HepG2 (cell line): Measurements from ENCODE around the gene B3GALNT2. TPM values are rescaled to one million over a fixed set of nuclear protein-coding genes. Genes with fewer than 3 reads are reported as not detected.

Experiments
- ATAC-seq: fragments of 200-7000 bp; cut with Tn5 transposase; 3 replicates; pipeline ENCODE4 v1.9.1; 2020; ENCODE audit warnings: mild to moderate bottlenecking, moderate library complexity
- BruUV-seq: library from RNA; stranded (reverse); fragments of 400-500 nt; replicated peaks from 2 replicates; lab custom pipeline; 2021; lab: Mats Ljungman, UMichigan
- CTCF ChIA-PET: fragments of 300-600 bp; formaldehyde crosslinking; extraction: SDS; loops from one replicate; lab custom pipeline; 2021; ENCODE audit warnings: low total read pairs, inconsistent platforms, low intra/inter-chr PET ratio; lab: Yijun Ruan, JAX
- POLR2A ChIA-PET: fragments of 350-600 bp; sonication (Branson Sonifier 250); formaldehyde crosslinking; loops from one replicate; lab custom pipeline; 2020; ENCODE audit warnings: antibody characterized with exemption, inconsistent platforms; lab: Yijun Ruan, JAX
- DNase-seq: peaks from one replicate; pipeline ENCODE4 v3.0.0-alpha.2; 2015; ENCODE audit warnings: low spot score
- FAIRE-seq: peaks from 3 replicates; lab custom pipeline; 2011; peaks lifted over from hg19 to GRCh38; lab: Jason Lieb, UNC
- H2AFZ ChIP-seq: one replicate; pipeline ENCODE4 v1.6.1; 2011; ENCODE audit warnings: low read length, inconsistent platforms
- H3K27ac ChIP-seq: fragments of 300-600 bp; 3 replicates; pipeline ENCODE4 v1.8.0; 2011; ENCODE audit warnings: mixed run types, mild to moderate bottlenecking, mixed read lengths, low read length, inconsistent platforms; ENCODE audit not compliant: insufficient read depth; ENCODE audit errors: extremely low read length
- H3K27me3 ChIP-seq, 2 experiments: fragments of 200-600 bp in 1 of 2; 2 replicates in 1 of 2; 3 replicates in 1 of 2; pipeline versions ENCODE4 v1.6.0 to v1.8.0; 2011; ENCODE audit warnings: low read length in 2 of 2, mild to moderate bottlenecking in 2 of 2, moderate library complexity in 2 of 2, inconsistent platforms in 1 of 2; ENCODE audit not compliant: insufficient read depth in 2 of 2, control insufficient read depth in 1 of 2
- H3K36me3 ChIP-seq, 2 experiments: fragments of 200-600 bp in 1 of 2; replicated peaks in 1 of 2; 2 replicates in 1 of 2; 3 replicates in 1 of 2; pipeline versions ENCODE4 v1.5.1 to v1.8.0; 2011; ENCODE audit warnings: low read length in 2 of 2, inconsistent platforms in 1 of 2; ENCODE audit not compliant: insufficient read depth in 2 of 2, control insufficient read depth in 1 of 2
- H3K4me1 ChIP-seq: 2 replicates; pipeline ENCODE4 v1.5.1; 2012; ENCODE audit warnings: low read length, inconsistent platforms; ENCODE audit not compliant: insufficient read depth
- H3K4me2 ChIP-seq: 2 replicates; pipeline ENCODE4 v1.6.0; 2011; ENCODE audit warnings: low read depth, low read length, inconsistent platforms
- H3K4me3 ChIP-seq, 3 experiments: fragments of 200-600 bp in 1 of 3; sonication (generic), shearing (Covaris generic) in 1 of 3; replicated peaks in 1 of 3; 2 replicates each; pipeline ENCODE4 v1.5.1; 2011 to 2016; ENCODE audit warnings: low read length in 3 of 3, inconsistent platforms in 2 of 3, low read depth in 2 of 3, mild to moderate bottlenecking in 2 of 3, control low read depth in 1 of 3, mixed read lengths in 1 of 3; ENCODE audit not compliant: insufficient read depth in 1 of 3
- H3K79me2 ChIP-seq: one replicate; pipeline ENCODE4 v1.6.1; 2011; ENCODE audit warnings: low read length, inconsistent platforms; ENCODE audit not compliant: insufficient read depth
- H3K9ac ChIP-seq: 2 replicates; pipeline ENCODE4 v1.6.0; 2011; ENCODE audit warnings: mild to moderate bottlenecking, low read depth, low read length, inconsistent platforms; ENCODE audit not compliant: insufficient read depth
- H3K9me3 ChIP-seq: 2 replicates; pipeline ENCODE4 v1.5.1; 2012; ENCODE audit warnings: mild to moderate bottlenecking, low read length
- H4K20me1 ChIP-seq: 2 replicates; pipeline ENCODE4 v1.6.0; 2011; ENCODE audit warnings: inconsistent platforms, mild to moderate bottlenecking, low read length, moderate library complexity; ENCODE audit not compliant: insufficient read depth
- HNF4A ChIP-seq: sonication (generic); formaldehyde crosslinking; IDR thresholded peaks from 2 replicates; pipeline ENCODE4 v1.4.0; 2020; ENCODE audit warnings: missing genetic modification reagents
- SMARCE1 ChIP-seq: fragments of 450-650 bp; IDR thresholded peaks from 2 replicates; pipeline ENCODE4 v1.6.1; 2017; ENCODE audit warnings: borderline replicate concordance
- WGBS: methylation state at CpG from one replicate; pipeline ENCODE4 v1.1.6; 2017; ENCODE audit warnings: low lambda C conversion rate; 5-methylcytosine and 5-hydroxymethylcytosine counted together
- in situ Hi-C: cut with HindIII; loops from 2 replicates; pipeline ENCODE4 v1.10.0; 2017; ENCODE audit warnings: low pct_unique_long_range_greater_than_20kb; ENCODE audit not compliant: extremely low pct_ligation_motif_present
- intact Hi-C: fragments of 100-400 bp; cut with micrococcal nuclease; formaldehyde crosslinking; loops from one replicate; pipeline ENCODE4 v1.10.0; 2022; ENCODE audit not compliant: unreplicated experiment
- polyA plus RNA-seq, 8 experiments: library from polyadenylated mRNA; depleted of rRNA in 3 of 8; stranded (reverse) in 7 of 8; unstranded in 1 of 8; fragments of >200 nt; fragmentation: Illumina TruSeq in 4 of 8; extraction: Trizol in 4 of 8; gene quantifications; 2 replicates each; pipeline versions ENCODE4 v1.2.1 to v1.2.3, GENCODE V29; 2011 to 2016; ENCODE audit warnings: low read depth in 4 of 8, missing spikeins in 1 of 8, mixed read lengths in 1 of 8; ENCODE audit not compliant: insufficient read depth in 1 of 8
- total RNA-seq, 5 experiments: library from RNA; depleted of rRNA; stranded (reverse); fragments of >200 nt; fragmentation: Illumina TruSeq; extraction: Trizol; gene quantifications; 2 replicates each; pipeline ENCODE4 v1.2.3, GENCODE V29; 2016; ENCODE audit warnings: low read depth in 1 of 5
- TF ChIP-seq, protein P1 (sequence below): sonication (generic); formaldehyde crosslinking; IDR thresholded peaks from 2 replicates; pipeline ENCODE4 v1.5.1; 2020; ENCODE audit warnings: mild to moderate bottlenecking, missing genetic modification reagents, moderate library complexity

The B3GALNT2 gene
- total and polyA plus RNA-seq, 2 of the 13 experiments (the other 11 are each of a cell fraction or from before 2014, with no cell fraction given): 16.5 to 28.9 TPM

DNA sequence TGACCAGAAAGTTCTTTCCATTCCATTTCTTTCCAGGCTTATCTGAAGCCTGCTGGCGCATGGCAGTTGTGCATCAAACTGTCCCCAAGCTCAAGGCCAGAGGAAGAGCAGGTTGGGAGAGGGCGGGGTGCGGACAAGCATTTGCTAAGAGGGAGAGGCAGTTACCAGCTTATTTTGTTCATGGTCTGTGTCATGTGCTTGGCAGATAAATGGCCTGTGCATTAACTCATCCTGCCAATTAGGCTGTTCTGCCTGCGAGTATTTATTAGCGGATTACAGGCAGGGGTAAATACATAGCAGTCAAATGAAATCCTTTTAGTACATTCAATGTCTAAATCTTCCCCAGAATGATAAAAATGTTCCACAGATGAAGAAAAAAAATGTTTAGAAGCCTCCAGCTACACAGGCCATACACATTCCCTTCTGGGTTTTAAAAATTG lies 48.9 kb upstream of the B3GALNT2 start:
- no peak overlapping the region for H3K27ac ChIP-seq
- CTCF ChIA-PET: no interaction called here
- no peaks in the 10 kb centered on the region for H4K20me1 ChIP-seq
- H3K4me1 ChIP-seq: 0 out of 2 replicates have a peak, but pooled peaks cover 7% of the 10 kb centered on the region
- BruUV-seq: no TSS peak
- no peak overlapping the region for H3K4me2 ChIP-seq
- intact Hi-C loops: no loop called here
- H3K27me3 ChIP-seq: no peaks in the 10 kb centered on the region
- no peaks in the 10 kb centered on the region for H3K9me3 ChIP-seq
- DNase-seq: no peak
- TF ChIP-seq SMARCE1: no peak
- TF ChIP-seq HNF4A (CRISPR knock-in tag): peak; percentile 30; the same call in 1 of the 2 replicates
- TF ChIP-seq, protein P1, sequence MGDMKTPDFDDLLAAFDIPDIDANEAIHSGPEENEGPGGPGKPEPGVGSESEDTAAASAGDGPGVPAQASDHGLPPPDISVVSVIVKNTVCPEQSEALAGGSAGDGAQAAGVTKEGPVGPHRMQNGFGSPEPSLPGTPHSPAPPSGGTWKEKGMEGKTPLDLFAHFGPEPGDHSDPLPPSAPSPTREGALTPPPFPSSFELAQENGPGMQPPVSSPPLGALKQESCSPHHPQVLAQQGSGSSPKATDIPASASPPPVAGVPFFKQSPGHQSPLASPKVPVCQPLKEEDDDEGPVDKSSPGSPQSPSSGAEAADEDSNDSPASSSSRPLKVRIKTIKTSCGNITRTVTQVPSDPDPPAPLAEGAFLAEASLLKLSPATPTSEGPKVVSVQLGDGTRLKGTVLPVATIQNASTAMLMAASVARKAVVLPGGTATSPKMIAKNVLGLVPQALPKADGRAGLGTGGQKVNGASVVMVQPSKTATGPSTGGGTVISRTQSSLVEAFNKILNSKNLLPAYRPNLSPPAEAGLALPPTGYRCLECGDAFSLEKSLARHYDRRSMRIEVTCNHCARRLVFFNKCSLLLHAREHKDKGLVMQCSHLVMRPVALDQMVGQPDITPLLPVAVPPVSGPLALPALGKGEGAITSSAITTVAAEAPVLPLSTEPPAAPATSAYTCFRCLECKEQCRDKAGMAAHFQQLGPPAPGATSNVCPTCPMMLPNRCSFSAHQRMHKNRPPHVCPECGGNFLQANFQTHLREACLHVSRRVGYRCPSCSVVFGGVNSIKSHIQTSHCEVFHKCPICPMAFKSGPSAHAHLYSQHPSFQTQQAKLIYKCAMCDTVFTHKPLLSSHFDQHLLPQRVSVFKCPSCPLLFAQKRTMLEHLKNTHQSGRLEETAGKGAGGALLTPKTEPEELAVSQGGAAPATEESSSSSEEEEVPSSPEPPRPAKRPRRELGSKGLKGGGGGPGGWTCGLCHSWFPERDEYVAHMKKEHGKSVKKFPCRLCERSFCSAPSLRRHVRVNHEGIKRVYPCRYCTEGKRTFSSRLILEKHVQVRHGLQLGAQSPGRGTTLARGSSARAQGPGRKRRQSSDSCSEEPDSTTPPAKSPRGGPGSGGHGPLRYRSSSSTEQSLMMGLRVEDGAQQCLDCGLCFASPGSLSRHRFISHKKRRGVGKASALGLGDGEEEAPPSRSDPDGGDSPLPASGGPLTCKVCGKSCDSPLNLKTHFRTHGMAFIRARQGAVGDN: peak; percentile 39; the same call in 1 of the 2 replicates
- H3K36me3 ChIP-seq: peaks cover 5 to 8% of the 10 kb centered on the region in 2 experiments; a peak in 2 of 5 replicates
- no peak overlapping the region for H2AFZ ChIP-seq
- no peak overlapping the region for H3K4me3 ChIP-seq
- peak; percentile 65 for ATAC-seq
- H3K79me2 ChIP-seq: no peaks in the 10 kb centered on the region
- 96% methylated on average over 5 of the region's 5 CpGs for WGBS
- in situ Hi-C loops: no loop called here
- FAIRE-seq: no peak
- no peak overlapping the region for H3K9ac ChIP-seq
- POLR2A ChIA-PET: no interaction called here
